ENCODE measurements around the gene ARHGAP33. TPM values are rescaled to one million over a fixed set of nuclear protein-coding genes. Genes with fewer than 3 reads are reported as not detected.

Gene ARHGAP33
- total and polyA plus RNA-seq, 10 of the 15 experiments (the other 5 are each of a cell fraction or from before 2014, with no cell fraction given) = 0.05 to 22.9 (median 2.3) TPM; not detected in 1

DNA sequence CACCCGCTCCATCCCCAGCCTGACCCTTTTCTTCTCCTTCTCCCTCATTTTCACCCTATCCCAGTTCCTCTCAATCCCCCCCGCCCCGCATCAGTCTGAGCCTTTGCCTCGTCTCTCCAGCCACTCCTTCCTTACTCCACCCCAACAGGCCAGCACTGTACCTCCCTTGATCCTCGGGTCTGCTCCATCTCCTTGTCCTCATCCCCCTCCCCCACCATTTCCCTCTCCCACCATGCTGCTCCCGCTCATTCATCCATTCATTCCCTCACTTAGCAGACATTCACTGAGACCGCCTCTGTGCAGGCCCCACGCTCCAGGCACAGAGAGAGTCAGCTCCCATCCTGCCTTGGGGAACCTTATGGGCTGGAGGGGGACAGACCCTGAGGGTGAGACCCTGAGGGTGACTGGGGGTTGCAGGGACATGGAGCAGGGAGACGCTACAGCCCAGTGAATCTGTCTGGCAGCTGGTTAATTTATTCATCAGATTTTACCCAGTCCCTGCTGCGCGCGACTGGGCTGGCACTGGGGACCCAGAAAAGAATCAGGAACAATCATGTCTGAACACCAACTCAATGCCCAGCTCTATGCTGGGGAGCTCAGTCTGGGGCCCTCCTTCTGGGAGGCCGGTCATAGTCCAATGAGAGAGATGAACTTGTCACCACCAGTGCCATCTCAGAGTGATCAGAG is 881 bp downstream of the ARHGAP33 start:
- in situ Hi-C loops (cut with MboI) = no loop called here
- 72% methylated on average over 9 of the region's 13 CpGs for WGBS (ENCODE audit: insufficient coverage, insufficient replicate concordance, low lambda C conversion rate, missing lambda C conversion rate)
- Histone ChIP-seq H3K27me3 (replicated peaks in 1 of 2; ENCODE audit: control insufficient read depth in 2 of 2, insufficient read depth in 2 of 2, low read length in 1 of 2) (no peaks in the 10 kb centered on the region), H3K79me2 (ENCODE audit: control insufficient read depth, insufficient read depth, low read length) (no peaks in the 10 kb centered on the region), H2AFZ (ENCODE audit: control insufficient read depth, low read depth, low read length) (no peak overlapping the region), H3K4me2 (ENCODE audit: control insufficient read depth, insufficient read depth) (peak overlapping the region; percentile 45), H4K20me1 (ENCODE audit: control insufficient read depth, insufficient read depth) (no peaks in the 10 kb centered on the region), H3K4me1 (ENCODE audit: control insufficient read depth, insufficient read depth, low read length) (no peaks in the 10 kb centered on the region), H3K4me3 (peak overlapping the region; percentile 77), H3K9me3 (replicated peaks; ENCODE audit: control insufficient read depth, insufficient read depth, low read length) (no peaks in the 10 kb centered on the region), H3K36me3 (ENCODE audit: control insufficient read depth in 2 of 2, insufficient read depth in 2 of 2, low read length in 1 of 2) (no peaks in the 10 kb centered on the region; a peak in 1 of 4 replicates), H3K27ac (ENCODE audit: control insufficient read depth, insufficient read depth) (no peak overlapping the region), H3K9ac (ENCODE audit: control insufficient read depth, insufficient read depth, low read length) (peak overlapping the region; percentile 7; the same call in 1 of the 2 replicates)
- TF ChIP-seq RAD51 (IDR thresholded peaks at IDR 0.05) (no peak), ETV6 (conservative IDR thresholded peaks at IDR 0.05 in 1 of 2, IDR thresholded peaks at IDR 0.05 in 1 of 2; ENCODE audit: borderline replicate concordance in 1 of 2, low read depth in 1 of 2) (no peak), SREBF2 (IDR thresholded peaks at IDR 0.05; ENCODE audit: low read length) (no peak)
- TF ChIP-seq, protein P1, sequence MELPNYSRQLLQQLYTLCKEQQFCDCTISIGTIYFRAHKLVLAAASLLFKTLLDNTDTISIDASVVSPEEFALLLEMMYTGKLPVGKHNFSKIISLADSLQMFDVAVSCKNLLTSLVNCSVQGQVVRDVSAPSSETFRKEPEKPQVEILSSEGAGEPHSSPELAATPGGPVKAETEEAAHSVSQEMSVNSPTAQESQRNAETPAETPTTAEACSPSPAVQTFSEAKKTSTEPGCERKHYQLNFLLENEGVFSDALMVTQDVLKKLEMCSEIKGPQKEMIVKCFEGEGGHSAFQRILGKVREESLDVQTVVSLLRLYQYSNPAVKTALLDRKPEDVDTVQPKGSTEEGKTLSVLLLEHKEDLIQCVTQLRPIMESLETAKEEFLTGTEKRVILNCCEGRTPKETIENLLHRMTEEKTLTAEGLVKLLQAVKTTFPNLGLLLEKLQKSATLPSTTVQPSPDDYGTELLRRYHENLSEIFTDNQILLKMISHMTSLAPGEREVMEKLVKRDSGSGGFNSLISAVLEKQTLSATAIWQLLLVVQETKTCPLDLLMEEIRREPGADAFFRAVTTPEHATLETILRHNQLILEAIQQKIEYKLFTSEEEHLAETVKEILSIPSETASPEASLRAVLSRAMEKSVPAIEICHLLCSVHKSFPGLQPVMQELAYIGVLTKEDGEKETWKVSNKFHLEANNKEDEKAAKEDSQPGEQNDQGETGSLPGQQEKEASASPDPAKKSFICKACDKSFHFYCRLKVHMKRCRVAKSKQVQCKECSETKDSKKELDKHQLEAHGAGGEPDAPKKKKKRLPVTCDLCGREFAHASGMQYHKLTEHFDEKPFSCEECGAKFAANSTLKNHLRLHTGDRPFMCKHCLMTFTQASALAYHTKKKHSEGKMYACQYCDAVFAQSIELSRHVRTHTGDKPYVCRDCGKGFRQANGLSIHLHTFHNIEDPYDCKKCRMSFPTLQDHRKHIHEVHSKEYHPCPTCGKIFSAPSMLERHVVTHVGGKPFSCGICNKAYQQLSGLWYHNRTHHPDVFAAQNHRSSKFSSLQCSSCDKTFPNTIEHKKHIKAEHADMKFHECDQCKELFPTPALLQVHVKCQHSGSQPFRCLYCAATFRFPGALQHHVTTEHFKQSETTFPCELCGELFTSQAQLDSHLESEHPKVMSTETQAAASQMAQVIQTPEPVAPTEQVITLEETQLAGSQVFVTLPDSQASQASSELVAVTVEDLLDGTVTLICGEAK (IDR thresholded peaks at IDR 0.05; ENCODE audit: borderline replicate concordance) = no peak
- intact Hi-C loops (cut with micrococcal nuclease; ENCODE audit: unreplicated experiment) = no loop called here
- ChIA-PET POLR2A (interaction anchor here (0.7 to 1.7 kb wide), 3 partner anchors 28 to 64 kb away, joined by 3 to 5 read pairs (median 4); partner anchors contain the start of gene LIN37), RAD21 (ENCODE audit: unreplicated experiment) (interaction anchor here (1.1 kb wide), 1 partner anchor 36 kb away, joined by 4 read pairs; no protein-coding TSS in a partner anchor), CTCF (interaction anchor here (0.6 to 1.3 kb wide), 3 partner anchors 58 to 278 kb away, joined by 3 read pairs; partner anchors contain the start of gene THAP8), SMC1A (ENCODE audit: uncharacterized antibody, unreplicated experiment) (interaction anchor here (0.7 kb wide), 1 partner anchor 36 kb away, joined by 3 read pairs; no protein-coding TSS in a partner anchor)
- no peak for ATAC-seq
- FAIRE-seq = no peak
- no peak for DNase-seq (ENCODE audit: low read depth, low spot score)
- no TSS peak for BruUV-seq (replicated peaks)
